Panc1 (cell line): ENCODE measurements around the gene FAM227B.

Source experiments
- CTCF ChIP-seq: fragments of 450-650 bp; IDR thresholded peaks from 2 replicates; pipeline ENCODE4 v1.5.1; 2017; ENCODE audit warnings: mild to moderate bottlenecking
- SIN3A ChIP-seq: IDR thresholded peaks from 2 replicates; pipeline ENCODE4 v1.6.1; 2012; ENCODE audit warnings: low read depth, mild to moderate bottlenecking, low read length, moderate library complexity, borderline replicate concordance; ENCODE audit not compliant: insufficient read depth

GRCh38 chr15:49424954-49425353 lies 195.7 kb downstream of the FAM227B start:
- TF ChIP-seq SIN3A = no peak
- no peak for TF ChIP-seq CTCF
